NCI-H1092 treated with DMSO at 0.1 percent for 48 hours (cell line): Measurements from ENCODE around the gene CFAP43.
"Not testable (repeated sequence)": the region's sequence is repeated elsewhere in the genome, so short reads cannot be mapped to it uniquely, and the experiment has no call there.

Source experiments
- DNase-seq: peaks from one replicate; lab custom pipeline; 2025; lab: John Stamatoyannopoulos, UW

CFAP43 gene

DNA sequence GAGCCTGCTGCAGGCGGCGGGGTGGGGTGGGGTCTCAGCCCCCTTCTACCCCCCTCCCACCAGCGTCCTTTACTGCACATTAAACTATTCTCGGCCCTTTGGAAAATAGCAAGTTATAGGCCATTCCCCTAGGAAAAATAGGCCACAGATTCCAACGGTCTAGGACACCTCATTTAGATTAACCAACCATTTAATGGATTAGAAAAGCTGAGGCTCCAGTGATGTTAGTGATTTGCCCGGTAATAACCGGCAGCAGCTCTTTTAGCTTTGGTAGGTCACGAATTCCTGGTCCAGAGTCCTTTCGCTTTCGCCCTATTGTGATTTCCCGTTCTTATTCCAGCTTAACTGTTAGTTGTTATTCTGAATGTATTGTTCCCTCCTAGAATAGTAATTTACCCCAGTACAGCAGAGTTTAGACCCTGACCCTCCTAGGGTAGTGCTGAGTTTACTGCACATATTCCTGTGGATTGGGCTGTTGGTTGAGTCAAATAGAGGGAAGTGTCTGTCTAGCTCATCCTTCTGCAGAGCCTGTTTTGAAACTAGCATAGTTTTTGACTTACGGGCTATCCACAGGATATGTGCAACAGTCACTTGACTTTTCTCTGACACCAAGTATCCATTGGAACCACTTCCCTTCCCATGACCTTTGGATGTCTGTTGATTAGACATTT lies 23.3 kb upstream of the CFAP43 start:
- no peak for DNase-seq

DNA sequence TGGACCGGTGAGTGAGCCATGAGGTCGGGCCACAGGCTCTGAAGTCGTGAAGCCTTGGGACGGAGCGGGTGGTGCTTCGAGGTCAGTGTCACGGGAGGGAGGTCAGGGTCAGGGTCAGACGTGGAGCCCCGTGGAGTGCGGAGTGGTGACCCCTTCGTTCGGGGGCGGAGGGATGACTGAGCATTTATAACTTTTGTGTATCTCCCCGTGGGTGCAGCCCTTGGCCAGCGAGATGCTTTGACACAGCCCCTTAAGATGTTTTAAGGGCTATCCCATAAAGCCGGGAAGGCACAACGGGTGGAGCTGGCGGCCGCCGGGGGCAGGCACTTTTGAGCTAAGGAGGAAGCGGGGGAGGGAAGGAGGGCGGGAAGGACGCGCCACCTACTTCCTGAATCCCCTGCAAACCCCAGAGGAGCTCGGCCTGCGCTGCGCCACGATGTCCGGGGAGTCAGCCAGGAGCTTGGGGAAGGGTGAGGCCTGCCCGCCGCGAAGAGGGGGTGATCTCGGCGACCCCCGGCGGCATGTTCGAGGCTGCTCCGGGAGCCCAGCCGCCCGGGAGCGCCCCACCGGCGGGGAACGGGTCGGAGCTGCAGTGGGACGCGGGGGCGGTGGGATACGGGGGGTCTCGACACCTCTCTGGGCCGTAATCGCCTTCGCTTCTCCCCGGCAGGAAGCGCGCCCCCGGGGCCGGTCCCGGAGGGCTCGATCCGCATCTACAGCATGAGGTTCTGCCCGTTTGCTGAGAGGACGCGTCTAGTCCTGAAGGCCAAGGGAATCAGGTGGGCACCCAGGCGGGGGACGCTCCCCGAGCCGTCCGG lies 22.5 kb upstream of the CFAP43 start, which contains the start of gene GSTO1:
Gene GSTO1, plus strand, starts transcription at position 400 of the 818 bp plus-strand sequence. Its CDS starts 37 bp downstream, at position 437.
- no peak for DNase-seq

DNA sequence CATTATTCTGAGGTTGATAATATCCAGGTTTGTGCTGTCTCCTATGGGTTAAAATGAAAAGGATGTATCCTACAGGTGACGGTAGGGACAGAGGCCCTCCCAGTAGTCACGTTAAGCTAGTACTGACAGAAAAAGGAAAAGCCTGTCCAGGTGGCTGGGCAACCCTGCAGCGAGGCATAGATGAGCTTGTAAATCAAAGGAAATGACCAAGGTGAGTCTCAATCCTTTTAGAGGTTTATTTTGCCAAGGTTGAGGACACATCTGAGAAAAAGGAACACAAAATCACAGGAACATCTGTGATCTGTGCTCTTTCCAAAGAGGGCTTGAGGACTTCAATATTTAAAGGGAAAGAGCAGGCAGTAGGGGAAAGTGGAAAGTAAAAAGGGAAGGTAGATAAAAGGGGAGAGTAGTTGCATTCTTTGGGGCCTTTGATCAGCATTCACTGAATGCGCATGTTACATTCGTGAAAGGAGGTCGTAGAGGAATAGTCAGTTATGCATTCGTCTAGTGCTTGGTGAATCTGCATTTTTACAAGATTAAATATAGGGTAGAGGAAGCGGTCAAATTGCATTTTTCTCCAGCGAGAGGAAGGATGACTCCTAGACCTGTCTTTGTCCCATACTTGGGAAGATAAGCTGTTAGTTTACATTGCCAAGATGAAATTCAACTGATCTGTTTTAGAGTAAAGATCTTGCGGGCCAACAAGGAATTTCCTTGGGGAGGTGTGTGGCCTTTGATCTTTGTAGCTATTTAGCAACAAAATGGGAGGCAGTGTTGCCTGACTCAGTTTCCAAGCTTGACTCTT lies 21.6 kb upstream of the CFAP43 start:
- DNase-seq = no peak

DNA sequence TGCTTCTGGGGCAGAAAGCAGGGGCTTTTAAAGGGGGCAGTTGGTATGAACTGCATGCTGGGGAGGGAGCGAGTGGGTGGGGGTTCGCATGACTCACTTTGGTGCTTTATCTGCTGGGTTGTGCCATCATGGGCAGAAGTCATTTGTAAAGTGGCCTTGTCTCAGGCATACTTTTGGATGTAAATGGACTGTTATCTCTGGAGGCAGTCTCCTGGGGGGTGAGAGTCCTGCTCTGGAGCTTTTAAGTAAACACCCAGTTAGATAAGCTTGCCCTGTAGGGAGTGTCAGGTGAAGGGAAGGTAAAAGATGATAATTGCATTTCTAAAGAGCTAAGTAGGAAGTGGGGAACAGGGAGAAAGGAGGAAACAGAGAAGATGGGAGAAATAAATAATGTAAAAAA lies 20.9 kb upstream of the CFAP43 start:
- DNase-seq = no peak

DNA sequence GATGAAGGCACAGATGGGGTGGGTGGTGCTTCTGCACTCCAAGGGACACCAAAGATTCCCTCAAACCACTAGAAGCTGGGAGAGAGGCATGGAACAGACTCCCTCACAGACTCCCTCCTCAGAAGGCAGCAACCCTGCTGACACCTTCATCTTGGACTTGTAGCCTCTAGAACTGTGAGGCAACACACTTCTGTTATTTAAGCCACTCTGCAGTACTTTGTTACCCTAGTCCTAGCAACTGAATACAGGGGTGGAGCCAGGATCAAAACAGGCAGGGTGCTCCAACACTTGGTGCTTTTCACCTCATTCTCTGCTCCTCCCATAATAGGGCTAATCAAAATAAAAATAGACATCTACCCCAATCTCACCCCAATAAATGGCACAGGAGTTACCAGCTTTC lies 20.2 kb upstream of the CFAP43 start:
- no peak for DNase-seq

DNA sequence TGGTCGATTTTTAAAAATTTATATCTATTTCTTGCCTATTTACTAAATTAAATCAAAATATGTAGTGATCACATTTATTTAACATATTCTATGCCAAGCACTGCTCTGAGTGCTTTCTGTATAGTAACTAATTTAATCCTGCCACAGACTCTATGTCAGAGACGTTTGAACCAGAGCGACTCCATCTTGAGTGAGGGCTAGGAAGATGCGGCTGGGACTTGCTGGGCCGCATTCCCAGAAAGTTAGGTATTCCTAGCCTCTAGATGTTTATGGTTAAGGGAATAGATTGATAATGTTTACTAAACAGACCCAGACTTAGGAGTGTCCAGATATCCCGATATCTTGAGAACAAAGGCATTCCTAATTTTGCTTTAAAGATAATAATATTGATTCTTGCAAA lies 19.3 kb upstream of the CFAP43 start:
- DNase-seq = no peak

DNA sequence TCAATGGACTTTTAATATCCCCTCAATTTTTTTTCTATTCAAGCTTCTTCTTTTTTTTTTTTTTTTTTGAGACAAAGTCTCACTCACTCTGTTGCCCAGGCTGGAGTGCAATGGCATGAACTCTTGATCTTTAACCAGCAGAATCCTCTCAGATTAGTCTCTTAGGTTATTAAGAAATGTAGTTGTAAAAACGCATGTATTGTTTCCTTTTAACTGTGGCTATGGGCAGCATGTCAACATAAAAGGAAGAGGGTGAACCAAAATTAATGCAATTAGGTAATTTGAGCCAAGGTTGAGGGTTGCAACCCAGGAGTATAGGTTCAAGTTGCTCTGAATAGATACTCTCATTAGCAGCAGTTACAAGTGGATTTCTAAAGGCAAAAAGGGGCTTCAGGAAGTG lies 18.2 kb upstream of the CFAP43 start:
- DNase-seq = no peak

DNA sequence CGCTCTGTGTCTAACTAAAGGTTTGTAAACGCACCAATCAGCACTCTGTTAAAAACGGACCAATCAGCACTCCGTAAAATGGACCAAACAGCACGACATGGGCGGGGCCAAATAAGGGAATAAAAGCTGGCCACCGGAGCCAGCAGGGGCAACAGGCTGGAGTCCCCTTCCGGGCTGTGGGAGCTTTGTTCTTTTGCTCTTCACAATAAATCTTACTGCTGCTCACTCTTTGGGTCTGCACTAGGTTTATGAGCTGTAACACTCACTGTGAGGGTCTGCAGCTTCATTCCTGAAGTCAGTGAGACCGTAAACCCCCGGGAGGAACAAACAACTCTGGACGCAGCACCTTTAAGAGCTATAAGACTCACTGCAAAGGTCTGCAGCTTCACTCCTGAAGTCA lies 16.8 kb upstream of the CFAP43 start:
- not testable (repeated sequence) for DNase-seq

DNA sequence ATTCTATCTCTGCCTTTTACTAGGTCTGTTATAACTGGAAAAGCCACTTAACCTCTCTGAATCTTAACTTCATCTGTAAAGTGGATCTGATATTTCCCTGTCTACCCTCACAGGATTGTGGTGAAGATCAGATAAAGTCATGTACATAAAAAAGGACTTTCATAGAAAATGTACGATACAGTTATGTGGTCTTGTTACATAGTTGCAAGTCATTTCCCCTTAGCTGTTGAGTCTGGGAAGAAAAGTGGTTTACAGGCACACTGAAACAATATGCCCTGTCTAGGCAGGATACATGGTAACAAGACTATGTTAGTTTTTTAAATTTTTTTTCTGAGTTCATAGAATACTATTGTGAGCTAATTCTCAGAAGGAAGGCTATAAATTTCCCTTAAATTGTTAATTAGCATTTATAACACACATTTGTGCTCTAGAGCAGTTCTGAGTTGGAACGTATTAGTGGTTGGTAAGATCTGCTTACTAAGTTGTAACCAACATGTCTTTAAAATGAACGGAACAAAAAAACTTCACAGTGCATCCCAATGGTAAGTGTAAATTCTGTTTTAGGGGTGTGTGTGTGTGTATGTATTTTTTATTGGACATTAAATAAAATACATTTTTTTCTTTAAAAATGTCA lies 15.5 kb upstream of the CFAP43 start:
- DNase-seq = no peak

DNA sequence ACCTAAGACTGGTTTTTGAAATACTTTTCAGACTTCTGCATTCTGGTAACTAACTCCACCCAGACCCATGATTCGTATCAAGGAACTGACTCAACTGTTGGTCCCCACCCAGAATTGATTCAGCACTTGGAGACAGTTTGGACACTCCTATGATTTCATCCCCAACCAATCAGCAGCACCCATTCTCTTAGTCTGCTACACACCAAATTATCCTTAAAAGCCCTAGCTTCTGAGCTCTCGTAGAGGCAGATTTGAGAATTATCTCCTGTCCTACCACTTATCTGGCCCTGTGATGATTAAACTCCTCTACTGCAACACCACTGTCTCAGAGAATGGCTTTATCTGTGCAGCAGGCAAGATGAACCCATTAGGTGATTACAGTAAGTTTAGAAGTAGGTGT lies 14.8 kb upstream of the CFAP43 start:
- no peak for DNase-seq

DNA sequence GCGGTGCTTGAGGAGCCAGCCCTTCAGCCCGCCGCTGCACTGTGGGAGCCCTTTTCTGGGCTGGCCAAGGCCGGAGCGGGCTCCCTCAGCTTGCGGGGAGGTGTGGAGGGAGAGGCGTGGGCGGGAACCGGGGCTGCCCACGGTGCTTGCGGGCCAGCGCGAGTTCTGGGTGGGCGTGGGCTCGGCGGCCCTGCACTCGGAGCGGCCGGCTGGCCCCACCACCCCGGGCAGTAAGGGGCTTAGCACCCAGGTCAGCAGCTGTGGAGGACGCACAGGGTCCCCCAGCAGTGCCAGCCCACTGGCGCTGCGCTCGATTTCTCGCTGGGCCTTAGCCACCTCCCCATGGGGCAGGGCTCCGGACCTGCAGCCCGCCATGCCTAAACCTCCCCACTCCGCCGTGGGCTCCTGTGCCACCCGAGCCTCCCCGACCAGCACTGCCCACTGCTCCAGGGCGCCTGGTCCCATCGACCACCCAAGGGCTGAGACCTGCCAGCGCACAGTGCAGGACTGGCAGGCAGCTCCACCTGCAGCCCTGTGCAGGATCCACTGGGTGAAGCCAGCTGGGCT lies 13.0 kb upstream of the CFAP43 start:
- DNase-seq = no peak

DNA sequence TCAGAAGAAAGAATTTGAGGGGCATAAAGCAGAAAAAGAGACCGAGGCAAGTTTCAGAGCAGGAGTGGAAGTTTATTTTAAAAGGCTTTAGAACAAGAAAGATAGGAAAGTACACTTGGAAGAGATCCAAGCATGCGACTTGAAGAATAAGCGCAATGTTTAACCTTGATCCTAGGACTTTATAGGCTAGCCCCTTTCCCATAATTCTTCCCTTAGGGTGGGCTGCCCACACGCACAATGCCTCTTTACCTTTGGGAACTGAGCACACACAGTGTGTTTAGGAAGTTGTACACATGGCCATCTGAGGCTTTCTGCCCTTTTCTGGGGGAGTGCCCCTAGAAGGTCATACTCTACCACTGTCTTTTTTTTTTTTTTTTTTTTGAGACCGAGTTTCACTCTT lies 11.3 kb upstream of the CFAP43 start:
- DNase-seq = no peak

DNA sequence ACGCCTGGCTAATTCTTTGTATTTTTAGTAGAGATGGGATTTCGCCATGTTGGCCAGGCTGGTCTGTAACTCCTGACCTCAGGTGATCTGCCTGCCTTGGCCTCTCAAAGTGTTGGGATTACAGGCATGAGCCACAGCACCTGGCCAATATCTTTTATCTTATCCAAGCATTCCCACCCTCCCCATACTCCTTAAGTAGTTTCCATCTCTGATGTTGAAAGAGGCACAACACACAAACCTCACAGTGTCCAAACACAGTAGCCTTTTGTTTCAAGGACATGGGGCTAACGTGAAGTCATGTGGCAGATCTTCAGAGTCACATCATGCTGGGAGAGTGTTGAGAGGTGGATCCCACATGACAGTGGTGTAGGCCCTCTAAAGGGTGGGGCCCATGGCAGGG lies 10.8 kb upstream of the CFAP43 start:
- not testable (repeated sequence) for DNase-seq

DNA sequence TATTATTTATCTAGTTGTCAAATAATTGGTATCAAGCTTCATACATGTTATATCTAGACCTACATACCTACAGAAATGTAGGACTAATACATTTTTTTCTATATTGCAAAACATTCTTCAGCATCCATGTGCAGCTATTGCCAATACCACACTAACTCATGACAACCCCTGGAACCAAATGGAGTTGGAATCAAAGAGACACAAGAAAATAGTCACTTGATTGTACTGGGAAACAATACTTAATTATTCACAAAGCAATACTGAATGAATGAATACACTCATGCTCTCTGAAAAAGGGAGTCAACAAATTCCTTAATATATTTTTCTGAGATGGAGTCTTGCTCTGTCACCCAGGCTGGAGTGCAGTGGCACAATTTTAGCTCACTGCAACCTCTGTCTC lies 10.4 kb upstream of the CFAP43 start:
- DNase-seq = no peak

DNA sequence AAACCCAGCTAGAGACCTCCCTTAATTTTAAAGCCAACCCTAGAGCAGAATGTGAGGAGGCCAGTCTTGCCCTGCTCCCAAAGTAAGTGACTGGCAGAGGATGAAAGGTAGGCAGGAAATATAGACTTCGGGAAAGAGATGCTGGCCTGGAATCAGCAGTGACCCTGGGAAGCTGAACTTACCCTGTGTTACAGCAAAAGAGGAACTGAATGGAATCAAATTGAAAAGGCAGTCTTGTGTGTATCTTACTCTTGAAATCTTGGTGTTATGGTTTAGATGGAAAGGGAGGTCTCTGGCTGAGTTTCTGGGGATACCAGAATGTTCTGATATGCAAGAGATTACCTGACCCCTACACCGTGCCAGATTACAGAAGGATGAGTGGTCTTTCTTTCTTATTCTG lies 7.9 kb upstream of the CFAP43 start:
- no peak for DNase-seq

DNA sequence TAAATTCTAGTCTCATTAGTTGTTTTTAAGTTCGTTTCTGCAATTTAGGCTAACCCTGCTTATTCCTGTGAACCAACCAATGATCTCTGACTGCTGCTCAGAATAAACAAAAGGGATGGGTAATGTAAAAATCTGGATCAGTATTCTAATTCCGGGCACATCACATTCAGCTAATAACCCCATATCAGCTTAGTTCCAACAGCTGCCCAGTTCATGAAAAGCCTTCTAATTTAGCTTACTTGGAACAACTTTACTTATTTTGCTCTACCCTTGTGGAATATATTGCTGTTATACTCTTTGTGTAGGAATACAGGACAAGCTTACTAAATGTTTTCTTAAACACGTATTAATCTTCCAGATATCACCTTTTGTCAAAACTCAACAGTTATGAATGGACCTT lies 3.6 kb upstream of the CFAP43 start:
- DNase-seq = no peak

DNA sequence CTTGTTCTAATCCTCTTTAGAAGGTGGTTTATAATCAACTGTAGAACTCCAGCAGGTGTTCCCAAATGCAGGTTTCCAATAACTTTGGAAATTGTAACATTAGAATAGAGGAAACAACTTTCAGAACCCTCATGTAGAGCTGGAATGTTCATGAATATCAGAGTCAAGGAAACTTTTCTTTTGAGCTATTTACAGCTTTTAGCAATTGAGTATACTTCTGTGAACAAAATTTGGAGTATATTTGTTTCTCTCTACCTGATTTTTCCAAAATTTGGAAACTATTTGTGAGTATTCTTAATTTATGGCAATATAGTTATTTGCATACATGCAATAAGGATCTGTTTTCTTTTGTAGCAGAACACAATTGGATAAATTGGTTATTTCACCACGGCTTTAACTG lies 2.8 kb upstream of the CFAP43 start:
- no peak for DNase-seq

DNA sequence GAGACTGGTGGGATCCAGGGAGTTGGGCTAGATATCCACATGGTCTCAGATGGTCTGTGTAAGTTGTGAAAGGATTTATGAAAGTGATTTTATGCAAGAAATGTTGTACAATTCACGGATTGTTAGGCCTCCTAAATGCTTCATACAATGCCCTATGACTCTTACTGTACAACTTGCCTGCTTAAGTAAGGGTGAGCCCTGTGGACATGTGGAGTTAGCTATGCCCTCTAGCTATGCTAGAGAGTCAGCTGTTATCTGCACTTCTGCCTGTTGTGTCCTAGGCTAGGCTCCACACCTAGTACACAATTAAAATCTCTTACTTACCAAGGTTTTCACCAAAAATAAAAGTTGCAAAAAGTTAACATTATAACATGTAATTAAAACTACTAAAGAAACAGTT lies 1.7 kb upstream of the CFAP43 start:
- DNase-seq = no peak

DNA sequence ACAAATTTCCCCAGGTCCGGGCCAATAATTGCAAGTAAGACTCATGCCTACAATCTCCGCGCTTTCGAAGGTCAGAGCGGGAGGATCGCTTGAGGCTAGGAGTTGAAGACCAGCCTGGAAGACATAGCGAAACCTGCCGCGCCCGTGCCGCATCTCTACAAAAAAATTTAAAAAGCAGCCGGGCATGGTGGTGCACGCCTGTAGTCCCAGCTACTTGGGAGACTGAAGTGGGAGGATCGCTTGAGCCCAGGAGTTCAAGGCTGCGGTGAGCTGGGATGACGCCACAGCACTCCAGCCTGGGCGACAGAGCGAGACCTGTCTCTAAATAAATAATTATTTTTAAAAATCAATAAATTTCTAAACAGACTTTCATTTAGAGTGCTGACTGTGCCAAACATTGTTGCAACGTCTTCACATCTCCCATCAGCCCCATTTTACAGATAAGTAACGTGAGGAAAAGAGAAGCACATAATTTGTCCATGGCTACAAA lies 494 bp upstream of the CFAP43 start:
- DNase-seq = no peak

DNA sequence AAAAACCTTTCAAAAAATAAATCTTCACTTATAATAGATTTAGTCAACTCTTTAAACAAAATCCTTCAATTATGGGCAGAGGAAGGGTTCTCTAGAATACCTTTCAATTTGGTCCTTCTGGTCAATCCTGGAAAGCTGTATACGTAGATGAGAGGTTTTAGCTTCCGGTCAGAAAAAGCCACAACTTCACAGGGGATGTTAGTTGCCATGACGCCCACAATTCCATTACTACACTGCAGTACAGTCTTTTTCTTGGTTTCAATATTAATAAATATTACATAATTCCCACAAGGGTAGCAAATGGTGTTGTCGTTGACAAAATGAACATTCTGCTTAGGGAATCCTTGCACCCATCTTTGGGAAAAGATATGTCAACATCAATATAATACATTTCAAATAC lies 1.7 kb downstream of the CFAP43 start:
- DNase-seq = no peak

DNA sequence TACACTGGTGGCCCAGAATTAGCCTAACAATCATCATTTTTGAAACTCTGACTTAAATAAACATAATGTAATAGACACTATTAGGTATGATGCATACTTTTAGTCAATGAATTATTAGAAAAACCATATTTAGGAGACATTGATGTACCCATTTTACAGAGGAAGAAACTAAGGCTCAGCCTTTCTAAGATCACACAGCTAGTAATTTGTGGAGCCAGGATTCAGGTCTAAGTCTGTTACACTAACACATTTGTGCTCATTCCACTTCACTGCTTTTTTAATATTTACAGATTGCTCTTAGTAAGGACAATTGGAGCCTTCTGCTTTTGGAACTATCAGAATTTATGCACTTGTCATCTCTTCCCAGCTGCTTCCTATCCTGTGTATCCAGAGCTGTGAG lies 8.9 kb downstream of the CFAP43 start:
- no peak for DNase-seq

DNA sequence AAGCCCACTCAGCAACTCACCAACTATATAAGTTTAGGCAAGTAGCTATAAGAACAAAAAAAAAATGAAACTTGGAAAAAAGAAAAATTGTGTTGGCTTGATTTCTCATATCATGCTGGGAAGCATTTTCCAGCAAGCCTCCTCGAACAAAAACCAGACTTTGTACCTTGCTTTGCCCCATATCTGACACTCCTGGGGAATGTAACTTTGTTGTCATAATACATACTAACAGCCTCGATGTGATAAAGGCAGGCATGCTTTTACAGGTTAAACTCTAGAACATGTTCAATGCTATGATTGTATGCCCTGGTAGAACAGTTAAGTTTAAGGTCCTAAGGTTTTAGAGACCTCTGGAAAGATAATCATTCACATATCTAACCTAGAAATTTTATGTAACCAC lies 11.6 kb downstream of the CFAP43 start:
- DNase-seq = no peak
